ENCODE measurements around the gene TBL3.

DNA sequence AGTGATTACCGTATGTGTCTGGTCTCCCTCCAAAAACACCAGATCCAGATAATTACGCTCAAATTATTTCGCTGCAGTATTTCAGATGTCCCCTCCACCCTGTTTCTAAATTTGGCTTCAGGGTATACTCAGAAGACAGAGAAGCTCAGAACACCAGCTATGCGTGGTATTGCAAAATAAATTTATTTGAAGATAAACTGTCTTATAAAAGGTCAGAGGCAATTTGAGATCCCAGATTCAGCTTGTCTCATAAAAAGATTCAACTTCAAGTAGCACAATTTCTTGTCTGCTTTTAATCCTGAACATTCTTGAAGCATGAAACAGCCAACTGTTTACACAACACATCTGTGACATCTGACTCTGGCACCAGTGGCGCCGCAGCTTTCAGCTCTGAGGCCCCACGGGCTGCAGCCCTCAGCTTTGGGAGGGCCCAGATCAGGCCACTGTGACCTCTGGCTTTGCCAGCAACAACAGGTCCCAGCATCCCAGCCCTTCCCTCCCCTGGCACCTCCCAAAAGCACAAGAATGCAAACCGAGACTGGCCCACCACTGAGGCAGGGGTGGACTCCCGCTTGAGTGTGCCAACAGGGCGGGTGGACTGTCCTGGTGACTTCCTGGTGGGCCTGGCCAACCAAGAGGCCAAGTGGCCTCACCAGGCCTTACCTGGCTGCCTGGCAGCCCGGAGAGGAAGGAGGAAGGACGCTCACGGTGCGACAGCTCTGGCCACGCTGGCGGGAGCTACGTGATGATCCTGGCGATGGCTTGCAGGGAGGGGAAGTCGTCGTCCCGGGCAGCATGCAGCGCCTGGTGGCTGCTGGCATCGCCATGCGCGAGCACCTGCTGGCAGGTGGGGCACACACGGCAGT lies 25.9 kb downstream of the TBL3 start:
- TF ChIP-seq, protein P1, sequence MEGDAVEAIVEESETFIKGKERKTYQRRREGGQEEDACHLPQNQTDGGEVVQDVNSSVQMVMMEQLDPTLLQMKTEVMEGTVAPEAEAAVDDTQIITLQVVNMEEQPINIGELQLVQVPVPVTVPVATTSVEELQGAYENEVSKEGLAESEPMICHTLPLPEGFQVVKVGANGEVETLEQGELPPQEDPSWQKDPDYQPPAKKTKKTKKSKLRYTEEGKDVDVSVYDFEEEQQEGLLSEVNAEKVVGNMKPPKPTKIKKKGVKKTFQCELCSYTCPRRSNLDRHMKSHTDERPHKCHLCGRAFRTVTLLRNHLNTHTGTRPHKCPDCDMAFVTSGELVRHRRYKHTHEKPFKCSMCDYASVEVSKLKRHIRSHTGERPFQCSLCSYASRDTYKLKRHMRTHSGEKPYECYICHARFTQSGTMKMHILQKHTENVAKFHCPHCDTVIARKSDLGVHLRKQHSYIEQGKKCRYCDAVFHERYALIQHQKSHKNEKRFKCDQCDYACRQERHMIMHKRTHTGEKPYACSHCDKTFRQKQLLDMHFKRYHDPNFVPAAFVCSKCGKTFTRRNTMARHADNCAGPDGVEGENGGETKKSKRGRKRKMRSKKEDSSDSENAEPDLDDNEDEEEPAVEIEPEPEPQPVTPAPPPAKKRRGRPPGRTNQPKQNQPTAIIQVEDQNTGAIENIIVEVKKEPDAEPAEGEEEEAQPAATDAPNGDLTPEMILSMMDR (IDR thresholded peaks at IDR 0.05): no peak
- TF ChIP-seq POLR2A (IDR thresholded peaks at IDR 0.05): no peak
